Raji (cell line): ENCODE measurements around the gene TMEM164.

Experiments used
- POLR2A ChIP-seq: IDR thresholded peaks from 2 replicates; pipeline ENCODE4 v1.6.1; 2011; ENCODE audit warnings: low read depth, low read length, control low read depth; ENCODE audit not compliant: insufficient read depth

The TMEM164 gene

DNA sequence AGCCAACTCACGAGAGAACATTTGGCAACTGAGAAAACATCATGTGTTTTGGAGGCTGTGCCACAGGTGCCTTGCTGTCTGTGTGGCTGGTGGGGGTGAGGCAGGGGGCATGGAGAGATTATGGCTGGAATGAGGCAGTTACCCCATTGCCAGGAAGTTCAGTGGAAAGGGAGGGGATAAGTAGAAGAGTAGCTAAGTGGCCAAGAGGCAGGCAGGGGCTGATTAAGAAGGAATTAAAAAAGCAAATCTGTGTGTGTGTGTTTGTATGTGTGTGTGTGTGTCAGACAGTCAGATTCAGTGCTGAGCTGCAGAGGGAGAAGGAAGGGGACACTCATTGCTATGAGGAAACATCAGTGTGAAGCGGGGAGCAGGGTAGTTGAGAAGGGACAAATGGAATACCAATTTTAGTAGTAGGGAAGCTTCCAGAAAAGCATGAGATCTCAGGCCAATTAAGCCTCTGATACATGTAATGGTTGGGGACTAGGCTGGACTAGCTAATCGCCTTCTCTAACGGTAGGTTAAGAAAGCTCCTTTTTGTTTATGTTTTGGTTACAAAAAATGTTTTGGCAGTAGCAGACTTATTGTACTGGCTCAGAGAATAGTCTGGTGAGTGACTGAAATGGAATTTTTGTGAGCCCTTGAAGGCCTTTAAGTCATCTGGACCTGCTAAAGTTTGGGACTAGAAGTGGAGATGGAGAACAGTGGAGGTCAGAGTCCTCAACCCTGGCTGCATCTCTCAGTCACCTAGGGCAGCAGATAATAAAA, 18.5 kb downstream of the TMEM164 start:
- TF ChIP-seq POLR2A, result no peak

DNA sequence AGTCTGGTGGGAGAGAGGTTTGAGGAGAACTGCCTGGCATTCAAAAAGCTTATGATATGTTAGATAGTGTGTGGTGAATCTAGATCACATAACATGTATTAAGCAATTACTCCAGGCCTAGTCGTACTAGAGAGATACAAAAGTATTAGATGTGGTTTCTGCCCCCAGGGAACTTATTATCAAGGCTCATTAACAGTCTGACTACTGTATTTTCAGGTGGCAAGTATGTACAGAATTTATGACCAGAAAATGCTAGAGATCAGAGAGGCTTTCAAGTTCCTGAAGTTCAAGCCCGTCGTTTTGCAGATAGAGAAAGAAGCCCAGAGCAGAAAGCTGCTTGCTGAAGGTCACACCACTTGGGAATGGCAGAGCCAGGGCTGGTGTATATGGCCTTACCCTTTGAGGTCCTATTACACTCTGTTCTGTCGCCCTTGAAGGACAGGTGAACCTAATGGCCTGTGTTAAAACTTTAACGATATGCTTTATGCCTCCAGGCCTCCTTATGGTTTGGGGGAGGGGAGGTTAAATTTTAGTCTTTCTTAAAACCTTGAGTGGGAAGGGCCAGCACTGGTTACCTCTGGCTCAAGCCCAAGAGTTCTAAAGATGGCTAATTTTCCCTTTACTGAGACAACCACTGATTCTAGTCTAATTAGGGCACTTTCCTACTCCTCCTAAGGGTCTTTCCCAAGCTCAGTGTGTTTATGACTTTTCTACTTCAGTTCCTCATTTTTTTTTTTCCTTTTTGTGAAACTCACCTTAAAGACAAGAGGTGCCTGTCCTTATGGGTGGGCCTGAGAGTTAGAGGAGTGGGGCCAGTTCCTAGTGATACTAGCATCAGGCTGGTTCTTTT, 19.9 kb downstream of the TMEM164 start:
- TF ChIP-seq POLR2A, result no peak

DNA sequence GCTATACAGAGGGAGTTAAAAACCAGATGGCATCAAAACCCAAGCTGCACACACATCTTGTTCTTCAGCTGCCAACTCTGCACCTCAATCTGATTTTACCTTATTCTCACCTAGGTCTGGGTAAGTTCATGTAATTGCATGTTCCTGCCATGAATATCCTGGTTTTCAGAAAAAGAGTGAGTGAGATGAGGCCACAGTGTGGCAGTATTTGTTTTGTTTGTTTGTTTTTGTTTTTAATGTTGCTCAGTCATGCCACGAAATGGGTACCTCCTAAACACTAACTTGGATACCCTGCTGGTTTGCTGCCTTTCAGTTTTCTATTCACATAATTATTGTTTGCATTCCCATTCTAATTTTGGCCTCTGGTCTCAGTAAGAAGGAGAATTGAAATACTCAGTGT, 22.5 kb downstream of the TMEM164 start:
- TF ChIP-seq POLR2A, result no peak

DNA sequence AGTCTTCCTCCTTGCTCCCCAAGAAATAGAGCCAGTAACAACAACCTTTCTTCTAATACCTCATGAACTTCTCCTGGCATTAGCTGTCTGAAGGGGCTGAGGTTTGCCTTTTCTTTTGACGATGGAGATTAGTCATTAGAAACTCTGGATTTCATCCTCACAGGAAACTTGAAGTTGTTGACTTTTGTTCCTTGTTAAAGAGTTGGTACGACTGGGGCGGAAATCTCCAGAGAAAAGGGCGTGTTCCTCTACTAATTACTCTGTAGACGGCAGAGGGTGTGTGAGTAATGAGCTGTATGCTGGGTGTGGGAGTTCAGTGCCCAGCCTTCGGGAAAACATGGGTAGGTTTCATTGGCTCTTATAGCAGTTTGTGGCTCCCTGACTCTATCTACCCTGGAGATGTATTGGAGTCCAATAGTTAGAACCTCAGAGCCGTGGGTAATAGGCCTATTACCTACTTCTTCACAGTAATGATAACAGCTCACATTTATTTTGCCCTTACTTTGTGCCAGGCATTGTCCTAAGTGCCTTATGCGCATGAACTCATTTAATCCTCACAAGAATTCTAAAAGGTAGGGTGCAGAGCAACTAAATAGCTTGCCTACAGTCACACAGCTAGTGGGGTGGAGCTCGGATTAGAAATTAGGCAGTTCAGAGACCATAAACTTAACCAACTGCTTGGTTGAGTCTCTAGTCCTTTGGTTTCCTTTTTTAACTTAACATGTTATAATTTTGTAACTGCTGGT, 23.4 kb downstream of the TMEM164 start:
- TF ChIP-seq POLR2A, result no peak

DNA sequence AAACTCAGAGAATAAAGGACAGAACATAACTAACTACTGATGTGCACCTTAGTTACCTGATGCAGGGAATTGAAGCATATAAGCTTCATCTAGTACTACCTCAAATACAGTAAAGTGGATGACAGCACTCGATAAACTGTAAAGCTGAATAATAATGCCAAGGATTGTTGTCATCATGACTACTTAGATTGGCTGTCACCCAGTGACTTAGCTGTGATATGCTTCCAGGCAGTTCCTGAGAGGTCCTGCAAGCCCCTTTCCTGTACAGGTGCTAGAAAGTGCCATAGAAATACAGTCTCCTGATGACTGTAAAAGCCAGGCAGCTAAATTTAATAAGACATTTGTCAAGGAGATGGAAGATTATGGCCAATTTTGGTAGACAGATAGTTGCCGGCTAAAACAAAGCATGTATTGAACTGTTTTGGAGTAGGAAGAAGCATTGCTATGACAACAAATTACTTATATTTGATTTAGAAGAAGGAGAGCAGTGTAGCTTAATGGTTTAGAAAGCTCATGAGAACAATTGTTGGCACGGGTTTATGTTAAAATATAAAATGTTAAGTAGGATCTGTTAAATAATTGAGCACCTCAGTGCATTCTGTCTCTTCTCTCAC, 29.7 kb downstream of the TMEM164 start:
- no peak for TF ChIP-seq POLR2A

DNA sequence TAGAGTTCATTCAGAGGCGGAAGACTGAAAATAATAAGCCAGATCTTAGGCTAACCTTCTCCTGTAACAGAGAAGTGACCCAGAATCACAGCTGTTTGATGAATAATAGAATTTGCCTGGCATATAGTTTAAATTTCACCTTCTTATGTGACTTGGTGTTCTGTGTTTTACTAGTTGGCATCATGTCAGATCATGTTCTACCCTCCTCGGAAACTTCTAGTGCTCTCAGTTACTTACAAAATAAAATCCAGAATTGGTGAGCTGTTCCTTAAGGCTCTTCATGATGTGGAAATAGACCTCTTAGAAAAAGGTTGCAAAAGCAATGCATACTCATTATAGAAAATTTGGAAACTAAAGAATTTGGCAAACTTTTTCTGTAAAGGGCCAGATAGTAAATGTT, 31.1 kb downstream of the TMEM164 start:
- no peak for TF ChIP-seq POLR2A

DNA sequence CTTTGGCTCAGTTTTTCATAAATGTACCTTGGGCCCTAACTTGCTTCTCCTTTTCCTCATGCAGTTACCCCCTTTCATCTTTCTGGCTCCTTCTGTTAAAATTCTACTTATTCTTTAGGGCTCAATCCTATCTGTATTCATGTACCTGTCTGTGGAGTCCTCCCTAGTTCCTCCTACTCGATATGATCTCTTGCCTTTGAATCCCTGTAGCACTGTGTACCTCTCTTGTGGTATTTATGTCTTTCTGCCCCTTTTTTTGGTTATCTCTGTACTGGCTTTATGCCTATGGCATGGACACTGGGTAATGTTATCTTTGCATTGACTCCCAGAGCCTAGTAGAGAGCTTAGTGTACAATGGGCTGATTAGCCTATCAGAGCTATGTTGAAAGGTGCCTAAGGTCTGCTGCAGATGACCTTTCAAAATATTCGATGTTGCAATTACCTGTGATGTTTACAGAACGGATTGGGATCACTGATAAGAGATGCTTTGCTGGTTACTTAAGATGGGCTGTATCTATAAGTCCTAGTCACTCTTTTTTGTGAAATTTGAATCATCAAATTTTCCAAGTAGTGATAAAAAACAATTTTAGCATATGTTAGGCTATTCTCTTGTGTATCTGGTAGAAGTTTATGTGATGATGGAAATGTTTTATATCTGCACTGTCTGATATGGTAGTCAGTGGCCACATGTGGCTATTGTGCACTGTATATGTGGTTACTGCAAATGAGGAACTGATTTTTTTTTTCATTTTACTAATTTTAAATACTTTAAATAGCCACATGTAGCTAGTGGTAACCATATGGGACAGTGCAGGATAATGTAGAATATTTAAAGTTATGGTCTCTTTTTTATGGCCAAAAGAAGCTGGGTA, 33.5 kb downstream of the TMEM164 start:
- TF ChIP-seq POLR2A, result no peak

DNA sequence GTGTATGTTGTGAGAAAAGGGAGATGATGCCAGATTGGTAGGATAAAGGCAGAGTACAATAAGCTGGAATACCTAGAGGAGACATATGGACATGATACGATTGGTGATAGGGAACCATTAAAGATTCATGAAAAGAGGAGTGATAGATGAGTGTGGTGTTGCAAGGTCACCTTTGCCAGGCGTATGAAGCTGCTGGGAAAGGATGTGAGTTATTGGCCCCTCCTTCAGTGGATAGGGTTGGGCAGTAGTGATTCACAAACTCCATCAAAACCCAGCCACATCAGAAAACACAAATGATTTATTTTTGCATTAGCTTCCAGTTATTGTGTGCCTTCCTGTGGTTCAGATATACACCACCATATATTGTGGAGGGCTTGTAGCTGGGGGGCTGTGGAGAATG, 34.3 kb downstream of the TMEM164 start:
- TF ChIP-seq POLR2A, result no peak

DNA sequence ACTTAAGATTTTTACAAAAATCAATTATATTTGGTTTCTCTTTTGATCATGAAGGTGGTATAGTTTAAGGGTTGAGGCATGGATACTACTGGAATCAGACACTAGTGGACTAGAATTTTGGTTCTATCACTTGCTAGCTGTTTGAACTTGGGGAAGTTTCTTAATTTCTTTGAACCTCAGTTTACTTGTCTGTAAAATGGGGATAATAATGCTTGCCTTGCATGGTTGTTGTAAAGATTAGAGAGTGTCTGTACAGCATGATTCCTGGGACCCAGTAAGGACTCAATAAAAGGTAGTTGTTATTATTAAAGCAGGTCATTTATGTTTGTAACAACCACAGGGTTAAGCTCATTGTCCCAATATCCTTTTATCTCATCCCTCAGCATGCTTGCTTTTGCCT, 36.0 kb downstream of the TMEM164 start:
- TF ChIP-seq POLR2A, result no peak

DNA sequence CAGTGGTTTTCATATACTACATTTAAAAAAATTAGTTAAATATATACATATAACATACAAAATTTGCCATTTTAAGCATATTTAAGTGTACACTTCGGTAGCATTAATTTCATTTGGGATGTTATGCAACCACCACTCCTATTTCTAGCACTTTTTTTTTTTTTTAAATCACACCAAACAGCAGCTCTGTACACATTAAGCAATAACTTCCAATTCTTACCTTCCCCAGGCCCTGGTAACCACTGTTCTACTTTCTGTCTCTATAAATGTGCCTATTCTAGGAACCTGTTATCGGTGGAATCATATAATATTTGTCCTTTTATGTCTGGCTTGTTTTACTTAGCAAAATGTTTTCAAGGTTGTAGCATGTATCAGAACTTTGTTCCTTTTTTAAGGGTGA, 39.1 kb downstream of the TMEM164 start:
- TF ChIP-seq POLR2A, result no peak

DNA sequence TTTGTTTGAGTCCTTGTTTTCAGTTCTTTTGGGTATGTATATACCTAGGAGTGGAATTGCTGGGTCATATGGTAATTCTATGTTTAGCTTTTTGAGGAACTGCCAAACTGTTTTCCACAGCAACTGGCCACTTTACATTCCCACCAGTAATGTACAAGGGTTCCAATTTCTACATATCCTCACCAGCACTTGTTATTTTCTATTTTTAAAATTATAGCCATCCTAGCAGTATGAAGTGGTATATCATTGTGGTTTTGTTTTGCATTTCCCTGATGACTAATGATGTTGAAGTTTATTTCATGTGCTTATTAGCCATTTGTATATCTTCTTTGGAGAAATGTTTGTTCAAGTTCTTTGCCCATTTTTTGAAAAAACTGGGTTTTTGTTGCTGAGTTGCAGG, 39.6 kb downstream of the TMEM164 start:
- no peak for TF ChIP-seq POLR2A

DNA sequence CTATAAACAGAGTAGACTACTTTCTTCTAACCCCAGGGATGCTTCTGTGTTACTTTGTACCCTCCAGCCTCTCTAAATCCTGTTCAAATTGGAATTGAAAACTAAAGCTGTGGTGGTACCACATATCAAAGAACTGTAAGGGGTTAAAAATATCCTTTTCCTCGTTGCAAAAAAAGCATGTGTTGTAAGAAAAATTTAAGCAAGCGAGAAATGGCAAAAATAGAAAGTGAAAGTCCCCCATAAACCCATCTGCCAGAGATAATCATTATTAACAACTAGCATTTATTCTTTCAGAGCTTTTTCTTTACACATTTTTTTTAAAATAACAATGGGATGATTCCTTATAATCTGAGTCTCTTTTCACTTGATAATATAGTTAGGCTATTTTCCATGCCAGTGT, 40.6 kb downstream of the TMEM164 start:
- TF ChIP-seq POLR2A, result no peak

DNA sequence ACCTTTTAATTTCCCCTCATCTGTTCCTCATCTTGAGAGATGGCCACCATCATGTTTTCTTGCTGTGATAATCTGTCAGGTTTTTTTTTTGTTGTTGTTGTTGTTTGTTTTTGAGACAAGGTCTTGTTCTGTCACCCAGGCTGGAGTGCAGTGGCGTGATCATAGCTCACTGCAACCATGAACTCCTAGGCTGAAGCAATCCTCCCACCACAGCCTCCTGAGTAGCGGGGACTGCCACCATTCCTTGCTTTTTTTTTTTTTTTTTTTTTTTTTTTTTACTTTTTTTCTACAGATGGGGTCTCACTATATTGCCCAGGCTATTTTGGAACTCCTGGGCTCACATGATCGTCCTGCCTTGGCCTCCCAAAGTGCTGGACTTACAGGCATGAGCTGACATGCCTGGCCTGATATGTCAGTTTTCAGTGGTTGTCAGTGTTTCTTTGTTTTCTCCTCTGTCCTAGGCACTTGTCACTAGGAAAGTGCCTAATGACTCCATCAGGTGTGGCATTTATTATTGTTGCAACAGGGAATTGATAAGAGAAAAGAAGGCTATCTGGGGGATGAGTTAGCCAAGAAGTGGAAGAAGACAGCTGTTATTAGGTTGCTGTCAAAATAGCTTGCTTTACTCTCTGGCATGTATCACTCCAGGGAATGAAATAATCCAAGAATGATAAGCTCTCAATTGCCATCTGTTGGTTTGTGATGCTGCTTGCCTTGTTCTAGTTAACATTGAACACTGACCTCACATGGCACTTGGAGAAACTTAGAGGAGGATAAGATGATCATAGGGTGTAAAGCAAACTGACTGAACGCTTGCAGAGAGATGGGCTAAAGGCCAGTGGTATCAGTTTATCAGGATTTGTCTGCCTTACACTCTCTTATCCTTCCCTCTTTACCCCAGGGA, 41.7 kb downstream of the TMEM164 start:
- no peak for TF ChIP-seq POLR2A

DNA sequence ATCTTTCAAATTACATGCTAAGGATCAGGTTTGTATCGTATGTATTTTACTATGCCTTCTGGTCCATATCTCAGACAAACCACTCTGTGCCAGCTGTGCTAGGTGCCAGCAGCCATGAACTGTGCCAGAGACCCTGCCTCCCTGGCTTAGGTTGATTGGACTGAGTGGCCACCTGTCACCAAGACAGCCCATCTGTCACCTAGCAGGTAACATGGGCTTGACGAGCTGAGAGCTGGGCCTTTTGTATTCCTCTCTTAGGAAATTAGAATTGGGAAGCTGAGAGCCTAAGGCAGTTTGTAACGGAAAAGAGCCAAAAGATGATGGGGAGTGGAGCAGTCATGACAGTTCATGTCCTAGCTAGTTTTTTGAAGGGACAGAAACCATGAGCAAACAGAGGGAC, 42.5 kb downstream of the TMEM164 start:
- TF ChIP-seq POLR2A, result no peak

DNA sequence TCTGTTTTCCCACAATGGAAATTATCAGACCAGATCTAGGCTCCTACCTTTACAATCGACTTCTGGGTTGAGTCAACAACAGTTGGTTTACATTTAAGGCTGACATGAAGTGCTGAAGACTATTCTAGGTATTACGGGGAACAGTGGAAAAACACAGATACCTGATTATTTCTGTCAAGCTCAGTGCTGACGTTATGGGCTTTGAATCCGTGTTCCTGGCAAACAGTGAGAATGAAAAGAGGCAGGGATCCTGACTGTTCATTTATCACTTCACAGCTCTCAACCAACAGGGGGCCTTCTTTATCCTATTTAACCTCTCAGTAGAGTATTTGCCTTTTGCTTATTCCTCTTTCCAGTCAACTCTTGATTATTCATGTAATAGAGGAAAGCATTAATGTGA, 43.1 kb downstream of the TMEM164 start:
- no peak for TF ChIP-seq POLR2A
